GM18861 (cell line): Measurements from ENCODE around the gene ABHD12B.
"Not testable (repeated sequence)": the region's sequence is repeated elsewhere in the genome, so short reads cannot be mapped to it uniquely, and the experiment has no call there.

Experiments used
- ATAC-seq: cut with Tn5 transposase; IDR thresholded peaks from one replicate; pipeline ENCODE4 v1.9.1; 2021; ENCODE audit not compliant: unreplicated experiment

The ABHD12B gene

DNA sequence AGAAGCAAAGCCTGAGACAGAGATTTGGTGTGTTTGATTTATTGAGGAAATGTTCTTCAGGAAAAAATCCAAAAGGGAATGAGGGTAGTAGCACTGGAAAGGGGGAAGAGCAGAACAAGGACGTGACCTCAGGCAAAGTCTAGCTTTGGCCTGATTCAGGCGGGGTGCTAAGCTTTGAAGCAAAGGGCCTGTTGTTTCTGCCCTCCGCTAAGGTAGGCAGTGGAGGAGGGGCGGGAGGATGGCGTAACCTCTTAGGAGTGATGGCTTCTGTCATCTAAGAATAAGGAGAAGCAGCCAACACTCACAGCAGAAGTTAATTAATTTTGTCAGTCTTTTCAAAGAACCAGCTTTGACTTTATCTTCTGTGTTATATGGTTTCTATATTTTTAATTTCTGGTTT lies 20.4 kb downstream of the ABHD12B start:
- ATAC-seq: no peak

DNA sequence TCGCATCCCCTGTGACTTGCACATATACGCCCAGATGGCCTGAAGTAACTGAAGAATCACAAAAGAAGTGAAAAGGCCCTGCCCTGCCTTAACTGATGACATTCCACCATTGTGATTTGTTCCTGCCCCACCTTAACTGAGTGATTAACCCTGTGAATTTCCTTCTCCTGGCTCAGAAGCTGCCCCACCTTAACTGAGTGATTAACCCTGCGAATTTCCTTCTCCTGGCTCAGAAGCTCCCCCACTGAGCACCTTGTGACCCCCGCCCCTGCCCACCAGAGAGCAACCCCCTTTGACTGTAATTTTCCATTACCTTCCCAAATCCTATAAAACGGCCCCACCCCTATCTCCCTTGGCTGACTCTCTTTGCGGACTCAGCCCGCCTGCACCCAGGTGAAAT lies 24.6 kb downstream of the ABHD12B start:
- not testable (repeated sequence) for ATAC-seq

DNA sequence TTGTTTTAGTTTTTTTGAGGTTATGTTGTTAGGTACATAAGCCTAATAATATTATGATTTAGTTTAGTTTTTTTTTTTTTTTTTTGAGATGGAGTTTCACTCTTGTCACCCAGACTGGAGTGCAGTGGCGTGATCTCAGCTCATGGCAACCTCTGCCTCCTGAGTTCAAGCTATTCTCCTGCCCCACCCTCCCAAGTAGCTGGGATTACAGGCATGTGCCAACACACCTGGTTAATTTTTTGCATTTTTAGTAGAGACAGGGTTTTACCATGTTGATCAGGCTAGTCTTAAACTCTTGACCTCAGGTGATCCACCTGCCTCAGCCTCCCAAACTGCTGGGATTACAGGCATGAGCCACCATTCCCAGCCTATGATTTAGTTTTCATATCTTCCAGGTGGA lies 25.2 kb downstream of the ABHD12B start:
- not testable (repeated sequence) for ATAC-seq

DNA sequence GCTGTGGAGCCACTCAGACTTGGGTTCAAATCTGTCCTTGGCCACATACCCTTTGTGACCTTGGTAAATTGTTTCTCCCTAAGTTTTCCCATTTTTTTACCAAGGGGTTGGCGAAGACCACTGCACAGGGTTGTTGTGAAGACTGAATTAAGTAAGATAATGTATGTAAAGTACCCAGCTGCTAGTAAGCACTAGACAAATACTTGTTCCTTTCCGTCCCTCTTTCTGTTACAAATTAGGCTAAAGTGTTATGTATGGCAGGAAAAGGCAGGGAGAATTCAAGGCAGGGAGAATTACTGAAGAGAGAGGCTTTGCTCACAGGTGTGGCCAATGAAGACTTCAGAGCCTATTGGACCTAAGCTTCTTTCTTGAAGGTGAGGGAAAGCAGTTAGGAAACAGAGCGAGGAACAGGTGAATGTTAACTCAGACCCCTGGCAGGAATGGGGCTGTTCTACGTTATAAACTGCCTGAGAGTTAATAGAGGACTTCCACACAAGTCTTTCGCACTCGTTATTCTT lies 25.9 kb downstream of the ABHD12B start:
- ATAC-seq: no peak

DNA sequence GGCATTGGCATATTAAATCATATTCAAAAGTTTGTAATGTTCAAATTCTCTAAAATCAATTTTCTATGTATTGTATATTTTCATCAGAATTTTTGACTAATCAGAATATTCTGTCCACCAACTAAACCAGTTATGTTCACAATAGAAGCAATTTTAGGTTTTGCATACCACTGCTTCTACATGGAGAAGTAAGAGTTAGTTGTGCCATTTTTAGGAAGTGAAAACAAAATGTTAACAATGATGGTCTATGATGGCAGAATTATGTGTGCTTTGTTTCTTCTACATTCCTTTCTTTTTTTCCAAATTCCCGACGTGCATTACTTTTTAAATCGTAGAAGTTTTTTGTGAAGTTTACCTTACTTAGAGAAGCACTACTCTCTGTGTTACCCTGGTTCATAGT lies 29.5 kb downstream of the ABHD12B start:
- no peak for ATAC-seq

DNA sequence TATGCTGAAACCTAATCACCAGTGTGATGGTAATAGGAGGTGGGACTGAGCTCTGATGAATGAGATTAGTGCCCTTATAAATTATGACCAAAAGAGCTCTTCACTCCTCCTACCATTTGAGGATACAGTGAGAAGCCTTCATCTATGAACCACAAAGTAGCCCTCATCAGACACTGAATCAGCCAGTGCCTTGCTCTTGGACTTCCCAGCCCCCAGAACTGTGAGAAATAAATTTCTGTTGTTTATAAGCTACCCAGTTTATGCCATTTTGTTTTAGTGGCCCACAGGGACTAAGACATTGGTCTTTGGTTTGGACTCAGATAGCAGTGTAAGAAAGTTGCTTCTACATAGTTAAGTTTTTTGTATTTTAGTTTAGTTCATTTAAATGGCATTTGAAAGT lies 32.9 kb downstream of the ABHD12B start:
- no peak for ATAC-seq

DNA sequence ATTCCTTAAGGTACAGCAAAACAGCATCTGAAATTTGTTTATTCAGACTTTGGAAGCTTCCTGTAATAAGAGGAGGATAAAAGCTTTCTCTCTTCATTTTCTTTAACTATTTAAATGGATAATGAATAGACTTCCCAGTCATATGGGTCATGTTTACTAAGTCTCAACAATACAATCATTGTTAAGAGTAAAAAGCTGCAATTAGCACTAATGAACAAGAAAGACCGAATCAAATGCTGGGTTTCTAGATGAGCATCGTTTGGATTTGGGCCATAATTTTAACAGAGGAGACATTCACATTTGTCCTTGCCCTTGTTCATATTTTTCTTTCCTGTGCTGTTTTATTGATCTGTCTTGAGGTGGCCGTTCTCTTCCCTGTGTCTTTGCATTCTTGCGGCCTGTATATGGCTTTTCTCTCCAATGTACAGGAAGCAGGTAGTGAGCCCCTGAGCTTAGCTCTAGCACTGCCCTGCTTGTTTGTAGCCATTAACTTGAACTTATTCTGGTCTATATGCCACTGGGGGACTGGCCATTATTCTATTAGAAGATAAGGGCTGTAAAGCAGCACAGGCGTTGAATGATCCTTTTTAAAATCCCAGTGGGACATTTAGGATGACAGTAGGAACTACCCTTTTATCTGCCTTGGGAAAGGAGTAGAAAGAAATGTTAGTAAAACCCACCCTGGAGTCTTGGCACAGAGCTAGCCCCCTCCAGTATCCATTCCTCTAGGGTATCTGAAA lies 34.6 kb downstream of the ABHD12B start:
- ATAC-seq: no peak

DNA sequence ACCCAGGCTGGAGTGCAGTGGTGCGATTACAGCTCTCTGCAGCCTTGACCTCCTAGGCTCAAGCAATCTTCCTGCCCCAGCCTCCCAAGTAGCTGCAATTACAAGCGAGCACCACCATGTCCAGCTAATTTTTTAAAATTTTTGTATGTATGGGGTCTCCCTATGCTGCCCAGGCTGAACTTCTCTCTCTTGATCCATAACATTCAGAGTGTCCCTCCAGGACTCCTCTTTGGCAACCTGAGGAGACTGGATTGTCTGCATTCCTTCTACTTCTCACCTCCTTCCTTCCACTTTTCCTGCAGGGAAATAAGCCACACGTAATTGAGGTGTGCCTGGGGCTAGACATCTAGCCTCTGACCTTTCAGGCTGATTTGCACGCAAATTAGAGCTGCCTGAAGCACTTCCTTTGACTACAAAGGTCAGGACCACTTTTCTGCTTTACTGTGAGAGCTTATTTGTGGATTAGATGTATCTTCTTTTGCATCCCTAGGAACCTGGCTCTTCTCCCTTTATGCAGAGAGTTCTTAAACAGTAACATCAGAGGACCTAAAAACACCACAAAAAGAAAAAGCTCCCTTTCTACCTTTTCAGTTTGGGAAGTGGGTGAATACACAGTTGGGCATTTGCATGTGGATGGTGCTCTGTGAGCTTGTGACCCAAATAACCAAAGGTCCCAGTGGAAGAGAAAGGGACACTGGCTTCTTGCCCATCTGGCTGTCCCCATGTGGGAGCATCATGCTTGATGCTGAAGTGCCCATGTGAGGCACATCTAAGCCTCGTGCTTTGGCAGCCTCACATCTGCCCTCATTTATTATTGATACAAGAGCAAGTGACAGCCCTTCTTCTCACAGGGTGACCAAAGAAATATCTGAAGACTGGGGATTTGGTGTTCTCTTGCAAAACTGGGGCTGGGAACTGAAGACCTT lies 38.9 kb downstream of the ABHD12B start:
- no peak for ATAC-seq

DNA sequence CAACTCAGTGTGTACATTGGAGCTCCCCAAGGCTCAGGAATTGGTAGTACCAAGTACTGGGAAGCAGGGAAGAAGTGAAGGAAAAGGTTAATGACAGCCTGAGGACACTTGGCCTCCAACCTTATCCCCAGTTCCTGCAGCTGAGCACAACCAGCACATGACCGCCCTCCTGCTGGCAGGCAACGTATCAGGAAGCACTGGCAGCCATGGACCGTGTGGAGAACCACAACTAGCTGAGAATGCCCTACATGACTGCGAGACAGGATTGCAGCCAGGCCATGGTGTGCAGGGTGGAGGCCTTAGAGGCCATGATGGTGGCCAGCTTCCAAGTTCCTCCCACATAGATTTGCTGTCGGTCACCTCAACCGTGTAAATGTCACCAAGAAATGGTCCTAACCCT lies 45.6 kb downstream of the ABHD12B start:
- no peak for ATAC-seq

DNA sequence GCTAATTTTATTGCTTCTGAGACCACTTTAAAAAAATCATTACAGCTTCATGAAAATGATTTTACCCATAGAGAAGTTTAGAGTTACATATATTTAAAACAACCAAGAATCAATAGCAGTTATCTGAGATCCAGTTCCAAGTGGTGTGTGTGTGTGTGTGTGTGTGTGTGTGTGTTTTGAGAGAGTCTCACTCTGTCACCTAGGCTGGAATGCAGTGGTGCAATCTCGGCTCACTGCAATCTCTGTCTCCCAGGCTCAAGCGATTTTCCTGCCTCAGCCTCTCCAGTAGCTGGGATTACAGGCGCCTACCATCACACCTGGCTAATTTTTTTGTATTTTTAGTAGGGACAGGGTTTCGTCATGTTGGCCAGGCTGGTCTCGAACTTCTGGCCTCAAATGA lies 47.7 kb downstream of the ABHD12B start:
- not testable (repeated sequence) for ATAC-seq

DNA sequence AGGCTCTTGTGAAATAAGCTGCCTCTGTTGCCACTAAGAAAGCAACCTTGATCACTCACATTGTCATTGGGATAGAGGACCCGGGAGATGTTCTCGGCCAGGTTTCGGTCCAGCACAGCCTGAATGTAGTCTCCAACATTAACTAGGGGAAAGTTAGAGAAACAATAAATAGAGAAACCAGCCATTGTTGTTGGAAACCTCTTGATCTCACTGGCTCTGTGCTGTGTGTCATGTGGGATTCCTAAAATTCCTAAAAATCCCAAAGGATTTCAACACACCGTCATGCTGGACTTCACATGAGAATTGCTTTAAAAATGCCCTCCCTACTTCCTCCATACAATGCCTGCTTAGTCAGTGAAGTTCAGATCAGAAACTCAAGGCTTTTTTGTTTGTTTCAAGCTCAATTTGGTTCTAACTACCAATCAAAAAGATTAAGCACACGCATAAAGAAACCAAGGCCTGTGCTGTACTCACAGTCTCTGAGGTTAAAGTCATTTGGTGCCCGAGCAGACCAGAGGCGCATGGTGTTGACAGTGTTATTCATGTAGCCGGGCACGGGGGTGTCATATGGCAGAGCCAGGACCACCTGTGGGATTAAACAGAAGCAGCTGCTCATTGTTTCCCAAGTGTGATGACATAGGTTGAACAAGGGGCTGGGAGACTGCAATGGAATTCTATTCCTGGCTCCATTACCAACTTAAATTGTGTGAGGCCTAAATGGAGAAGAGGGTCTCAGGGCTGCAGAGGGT lies 48.8 kb downstream of the ABHD12B start:
- ATAC-seq: no peak

DNA sequence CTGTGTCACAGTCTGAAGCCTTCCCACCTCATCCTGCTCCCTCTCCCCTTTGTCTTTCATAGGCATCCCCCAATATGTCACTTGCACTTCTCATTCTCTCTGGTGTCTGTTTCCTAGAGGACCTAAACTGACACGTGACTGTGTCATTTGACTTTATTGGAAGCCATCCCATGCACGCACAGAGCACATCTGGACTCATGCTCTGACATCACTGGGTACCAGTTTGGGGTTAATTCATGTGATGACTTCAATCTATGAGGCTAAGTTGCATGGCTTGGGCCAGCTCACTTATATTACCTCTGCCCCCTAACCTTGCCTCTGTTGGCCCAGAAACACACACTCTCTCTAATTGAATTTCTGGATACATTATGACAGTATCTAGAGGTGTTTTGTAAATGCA lies 51.0 kb downstream of the ABHD12B start:
- no peak for ATAC-seq

DNA sequence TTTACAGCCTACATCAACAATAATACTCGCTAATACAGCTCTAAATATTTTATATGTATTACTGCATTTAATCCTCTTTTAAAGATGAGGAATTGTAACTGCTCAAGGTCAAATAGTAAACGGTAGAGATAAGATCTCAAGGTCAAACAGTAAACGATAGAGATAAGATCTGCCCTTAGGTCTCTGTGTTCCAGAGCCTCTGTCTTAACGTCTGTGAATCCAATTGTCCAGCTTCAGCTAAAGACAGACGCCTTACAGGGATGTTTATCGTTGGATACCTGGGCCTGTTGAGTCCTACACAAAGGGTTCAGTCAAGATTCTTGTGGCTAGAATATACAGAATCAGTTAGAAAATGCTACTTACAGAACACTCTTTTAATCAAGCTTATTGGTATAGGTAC lies 52.4 kb downstream of the ABHD12B start:
- ATAC-seq: no peak

DNA sequence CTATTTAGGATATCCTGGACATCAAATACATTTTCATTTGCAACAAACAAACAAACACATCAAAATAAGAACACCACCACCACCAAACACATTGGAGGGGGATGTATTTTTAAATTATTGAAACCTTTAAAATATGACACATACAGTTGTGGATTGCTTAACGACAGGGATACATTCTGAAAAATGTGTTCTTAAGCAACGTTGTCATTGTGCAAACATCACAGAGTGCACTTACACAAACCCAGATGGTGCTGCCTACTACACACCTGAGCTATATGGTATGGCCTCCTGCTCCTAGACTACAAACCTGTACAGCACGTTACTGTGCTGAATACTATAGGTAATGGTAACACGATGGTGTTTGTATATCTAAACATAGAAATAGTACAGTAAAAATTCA lies 53.0 kb downstream of the ABHD12B start:
- no peak for ATAC-seq

DNA sequence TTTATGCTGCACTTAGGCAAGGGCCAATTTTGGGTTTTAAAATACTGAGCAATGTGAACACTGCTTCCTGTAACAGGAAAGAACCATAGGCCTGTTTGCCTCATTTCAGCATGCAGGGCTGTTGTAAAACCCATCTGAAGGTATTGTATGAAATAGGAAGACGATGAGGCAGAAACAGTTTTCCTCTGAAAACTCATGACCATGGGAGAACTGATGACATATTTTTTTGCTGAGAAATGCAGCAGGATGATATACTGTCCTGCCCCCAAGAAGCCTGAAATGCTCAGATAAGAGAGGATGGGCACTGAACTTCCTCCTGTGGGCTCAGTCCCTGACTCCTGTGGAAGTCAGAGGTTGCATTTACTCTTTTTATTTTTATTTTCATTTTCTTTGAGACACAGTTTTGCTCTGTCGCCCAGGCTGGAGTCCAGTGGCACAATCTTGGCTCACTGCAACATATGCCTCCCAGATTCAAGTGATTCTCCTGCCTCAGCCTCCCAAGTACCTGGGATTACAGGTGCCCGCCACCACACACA lies 55.1 kb downstream of the ABHD12B start:
- ATAC-seq: no peak

DNA sequence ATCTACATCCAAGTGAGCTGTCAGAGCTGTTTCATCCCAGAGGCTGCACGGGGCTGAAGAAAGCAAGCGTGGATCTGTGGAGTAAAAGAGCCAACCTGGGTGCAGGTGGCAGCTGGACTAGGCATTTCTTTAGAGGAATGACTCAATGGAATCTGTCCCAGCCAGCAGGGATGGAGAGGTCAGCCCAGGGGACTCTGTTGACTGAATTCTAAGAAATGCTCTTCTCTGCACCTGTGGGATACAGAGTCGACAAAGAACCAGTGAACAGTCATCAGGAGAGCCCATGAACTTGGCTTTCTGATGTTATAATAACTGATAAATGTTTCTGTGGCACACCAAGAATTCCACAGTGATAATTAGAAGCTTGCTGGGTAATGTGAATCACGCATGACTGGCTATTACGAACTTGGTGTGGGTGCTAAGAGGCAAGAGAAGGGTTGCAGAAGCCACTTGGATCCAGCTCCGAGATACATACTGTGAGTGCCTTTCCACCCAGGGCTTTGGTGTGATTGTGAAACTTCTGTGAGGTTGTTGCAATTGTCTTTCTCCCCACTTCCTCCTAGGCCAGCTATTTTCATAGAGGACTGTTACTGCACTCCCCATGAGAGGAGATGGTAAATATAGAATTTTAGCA lies 56.3 kb downstream of the ABHD12B start:
- no peak for ATAC-seq

DNA sequence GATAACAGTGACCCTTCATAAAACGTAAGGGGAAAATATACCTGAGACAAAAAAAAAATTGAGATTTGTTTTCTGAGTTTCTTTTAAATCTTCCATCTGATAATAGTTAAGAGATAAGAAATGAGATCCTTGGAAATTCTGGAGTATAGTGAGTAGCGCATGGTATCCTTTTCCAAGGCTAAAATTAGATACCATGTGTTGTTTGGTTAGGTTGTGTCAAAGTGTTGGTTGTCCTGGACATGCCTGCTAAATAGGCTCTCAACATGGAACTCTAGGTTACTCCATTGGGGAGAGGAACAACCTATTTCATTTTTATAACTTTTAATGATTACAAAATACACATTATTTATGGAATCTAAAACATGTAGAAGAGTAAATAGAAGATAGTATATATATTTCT lies 57.7 kb downstream of the ABHD12B start:
- no peak for ATAC-seq

DNA sequence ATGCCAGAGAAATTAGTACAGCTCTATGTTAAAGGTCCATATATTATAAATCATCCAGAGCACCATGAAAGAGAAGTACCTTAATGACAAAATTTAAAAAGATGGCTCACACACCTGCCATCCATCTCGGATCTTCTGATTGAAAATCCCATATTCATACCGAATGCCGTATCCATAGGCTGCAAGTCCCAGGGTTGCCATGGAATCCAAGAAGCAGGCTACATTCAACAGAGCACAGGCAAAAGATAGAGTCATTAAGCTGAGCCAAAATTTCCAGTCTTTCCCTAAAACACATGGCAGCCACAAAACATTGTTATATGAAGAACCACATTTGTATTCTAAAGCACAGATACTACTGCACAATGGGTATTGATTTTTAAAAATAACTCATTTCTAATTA lies 59.7 kb downstream of the ABHD12B start:
- no peak for ATAC-seq

DNA sequence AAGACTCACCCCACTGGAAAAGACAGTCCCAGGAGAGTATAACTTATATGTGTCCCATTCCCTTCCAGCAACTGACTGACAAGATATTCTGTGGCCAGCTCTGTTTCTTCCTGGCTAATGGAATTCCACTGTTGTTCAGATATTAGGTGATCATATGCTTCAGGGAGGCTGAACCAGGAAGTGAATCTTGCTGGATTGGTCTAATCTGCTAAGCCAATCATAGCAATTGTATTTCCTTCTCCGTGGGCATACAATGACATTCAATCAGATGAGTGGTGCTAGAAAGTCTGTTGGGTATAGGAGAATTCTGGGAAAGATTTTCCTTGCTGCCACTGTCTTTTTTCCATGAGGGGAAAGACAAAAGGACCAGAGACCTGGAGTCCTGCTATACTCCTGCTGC lies 60.3 kb downstream of the ABHD12B start:
- ATAC-seq: no peak

DNA sequence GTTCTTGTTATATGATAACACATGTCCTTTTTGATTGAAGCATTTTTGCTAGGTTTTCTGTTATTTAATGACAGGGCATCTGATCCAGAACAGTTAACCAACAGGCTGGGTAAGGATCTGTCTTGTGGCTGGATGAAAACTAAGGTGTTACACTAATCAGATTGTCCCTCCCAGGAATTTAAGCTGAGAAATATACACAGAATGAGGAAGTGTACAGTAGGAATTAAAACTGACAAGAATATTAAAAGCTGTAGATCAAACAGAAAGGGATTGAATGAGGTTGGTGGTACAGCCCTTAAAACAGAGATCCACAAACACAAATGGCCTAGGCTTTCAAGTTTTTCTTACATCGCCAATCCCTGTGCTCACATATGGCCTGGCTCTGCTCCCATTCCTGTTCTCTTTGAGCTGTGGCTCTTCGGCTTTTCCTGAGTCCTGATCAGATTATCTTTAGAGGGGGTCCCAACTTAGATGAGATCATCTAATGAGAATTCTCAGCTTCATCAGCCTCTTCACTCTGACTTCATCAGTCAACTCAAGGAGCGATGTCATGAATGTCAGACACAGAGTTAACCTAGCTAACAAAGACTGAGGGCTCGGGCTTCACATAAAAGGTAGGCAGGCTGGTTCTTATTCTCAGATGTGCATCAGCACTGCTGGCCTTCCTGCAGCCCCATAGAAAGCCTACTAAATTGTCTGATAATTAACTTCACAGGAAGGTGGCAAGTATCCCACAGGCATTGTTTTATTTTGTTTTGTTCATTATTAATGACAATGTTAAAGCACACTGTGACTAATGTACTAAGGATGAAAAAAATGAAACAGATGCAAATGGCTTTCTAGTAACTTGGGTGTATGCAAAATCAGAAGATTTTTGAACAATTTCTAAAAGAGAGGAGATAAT lies 61.0 kb downstream of the ABHD12B start:
- ATAC-seq: no peak
